ENCODE measurements around the gene SNAPC3. TPM values are rescaled to one million over a fixed set of nuclear protein-coding genes. Genes with fewer than 3 reads are reported as not detected.

The SNAPC3 gene
- polyA plus RNA-seq, 1 donor (not counting 4 experiments of a cell fraction or from before 2014, with no cell fraction given), result 29.9 TPM

GRCh38 chr9:15469406-15469805, 46.7 kb downstream of the SNAPC3 start:
- Histone ChIP-seq H4K20me1 (ENCODE audit: control insufficient read depth, extremely low read depth, insufficient read depth, low read length) (no peaks in the 10 kb centered on the region), H3K79me2 (ENCODE audit: control insufficient read depth, insufficient read depth, low read length) (no peaks in the 10 kb centered on the region), H3K9me3 (ENCODE audit: control insufficient read depth, low read depth, low read length) (no peaks in the 10 kb centered on the region), H3K36me3 (ENCODE audit: control insufficient read depth in 2 of 2, extremely low read depth in 1 of 2, insufficient read depth in 2 of 2, low read length in 2 of 2) (no peaks in the 10 kb centered on the region), H2AFZ (ENCODE audit: control insufficient read depth, low read length) (no peak overlapping the region), H3K4me2 (ENCODE audit: control insufficient read depth, extremely low read depth, insufficient read depth, low read depth, low read length) (no peak overlapping the region), H3K4me3 (ENCODE audit: control insufficient read depth in 2 of 3, extremely low read depth in 1 of 3, insufficient read depth in 2 of 3, low read depth in 1 of 3, low read length in 3 of 3) (no peak overlapping the region), H3K9me1 (ENCODE audit: control insufficient read depth, extremely low read depth, insufficient read depth, low read length) (no peaks in the 10 kb centered on the region), H3K9ac (ENCODE audit: control insufficient read depth, extremely low read depth, insufficient read depth, low read length) (no peak overlapping the region), H3K27ac (ENCODE audit: control insufficient read depth, insufficient read depth, low read length) (no peak overlapping the region), H3K4me1 (ENCODE audit: control insufficient read depth, extremely low read depth, insufficient read depth, low read length) (no peaks in the 10 kb centered on the region), H3K27me3 (ENCODE audit: control insufficient read depth, extremely low read depth, insufficient read depth, low read length) (no peaks in the 10 kb centered on the region)
- dilution Hi-C loops (cut with MboI; ENCODE audit: extremely low pct_ligation_motif_present, low sequenced_read_pairs), result no loop called here
- no peak for FAIRE-seq
- no peak for DNase-seq (ENCODE audit: low read depth, low spot score)
- no peak for TF ChIP-seq CTCF (optimal IDR thresholded peaks at IDR 0.05 in 1 of 3, IDR thresholded peaks at IDR 0.05 in 1 of 3, conservative IDR thresholded peaks at IDR 0.05 in 1 of 3; ENCODE audit: extremely low read depth in 1 of 3, insufficient read depth in 2 of 3, low read length in 3 of 3)
- no peak for TF ChIP-seq EZH2 (IDR thresholded peaks at IDR 0.05; ENCODE audit: low read length)

GRCh38 chr9:15469862-15470261, 47.2 kb downstream of the SNAPC3 start:
- Histone ChIP-seq H3K4me1 (ENCODE audit: control insufficient read depth, extremely low read depth, insufficient read depth, low read length) (no peaks in the 10 kb centered on the region), H3K9me3 (ENCODE audit: control insufficient read depth, low read depth, low read length) (no peaks in the 10 kb centered on the region), H3K9me1 (ENCODE audit: control insufficient read depth, extremely low read depth, insufficient read depth, low read length) (no peaks in the 10 kb centered on the region), H3K9ac (ENCODE audit: control insufficient read depth, extremely low read depth, insufficient read depth, low read length) (no peak overlapping the region), H3K79me2 (ENCODE audit: control insufficient read depth, insufficient read depth, low read length) (no peaks in the 10 kb centered on the region), H3K36me3 (ENCODE audit: control insufficient read depth in 2 of 2, extremely low read depth in 1 of 2, insufficient read depth in 2 of 2, low read length in 2 of 2) (no peaks in the 10 kb centered on the region), H3K4me3 (ENCODE audit: control insufficient read depth in 2 of 3, extremely low read depth in 1 of 3, insufficient read depth in 2 of 3, low read depth in 1 of 3, low read length in 3 of 3) (no peak overlapping the region), H4K20me1 (ENCODE audit: control insufficient read depth, extremely low read depth, insufficient read depth, low read length) (no peaks in the 10 kb centered on the region), H3K4me2 (ENCODE audit: control insufficient read depth, extremely low read depth, insufficient read depth, low read depth, low read length) (no peak overlapping the region), H2AFZ (ENCODE audit: control insufficient read depth, low read length) (no peak overlapping the region), H3K27me3 (ENCODE audit: control insufficient read depth, extremely low read depth, insufficient read depth, low read length) (no peaks in the 10 kb centered on the region), H3K27ac (ENCODE audit: control insufficient read depth, insufficient read depth, low read length) (no peak overlapping the region)
- DNase-seq (ENCODE audit: low read depth, low spot score) (no peak), FAIRE-seq (no peak)
- no peak for TF ChIP-seq EZH2 (IDR thresholded peaks at IDR 0.05; ENCODE audit: low read length)
- TF ChIP-seq CTCF (optimal IDR thresholded peaks at IDR 0.05 in 1 of 3, IDR thresholded peaks at IDR 0.05 in 1 of 3, conservative IDR thresholded peaks at IDR 0.05 in 1 of 3; ENCODE audit: extremely low read depth in 1 of 3, insufficient read depth in 2 of 3, low read length in 3 of 3), result no peak
- dilution Hi-C loops (cut with MboI; ENCODE audit: extremely low pct_ligation_motif_present, low sequenced_read_pairs), result no loop called here

Measured in keratinocyte (primary cell).